ENCODE data around the gene ASB3. TPM values are rescaled to one million over a fixed set of nuclear protein-coding genes. Genes with fewer than 3 reads are reported as not detected.

The ASB3 gene
- total RNA-seq, 4 donors from 2014 or later = 11.0 to 21.1 (median 17.6) TPM

DNA sequence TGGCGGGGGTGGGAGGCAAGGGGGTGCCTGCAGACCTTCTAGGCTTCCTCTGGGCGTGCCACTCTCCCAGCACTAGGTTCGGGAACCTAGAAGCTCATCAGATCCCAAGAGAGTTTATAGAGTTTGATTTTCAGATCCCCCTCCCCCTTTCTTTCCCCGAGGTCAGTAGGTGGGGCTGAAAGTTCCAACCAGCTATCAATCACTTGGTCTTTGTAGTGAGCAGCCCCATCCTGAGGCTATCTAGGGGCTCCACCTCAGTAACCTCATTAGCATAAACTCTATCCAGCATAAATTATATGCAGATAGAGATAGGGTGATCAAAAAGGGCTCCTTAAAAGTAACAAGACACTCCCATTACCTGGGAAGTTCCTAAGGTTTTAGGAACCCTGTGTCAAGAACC lies 32.9 kb upstream of the ASB3 start:
- 71 to 74% methylated on average over 4 of the region's 4 CpGs for WGBS, 2 donors
- no peak overlapping the region for H3K4me3 ChIP-seq (ENCODE audit: low read depth, poor library complexity, severe bottlenecking)
- intact Hi-C loops (cut with DNase I; ENCODE audit: low total_unique reads) = no loop called here
- DNase-seq (ENCODE audit: low spot score in 2 of 2) = no peak
- TF ChIP-seq, protein P1, sequence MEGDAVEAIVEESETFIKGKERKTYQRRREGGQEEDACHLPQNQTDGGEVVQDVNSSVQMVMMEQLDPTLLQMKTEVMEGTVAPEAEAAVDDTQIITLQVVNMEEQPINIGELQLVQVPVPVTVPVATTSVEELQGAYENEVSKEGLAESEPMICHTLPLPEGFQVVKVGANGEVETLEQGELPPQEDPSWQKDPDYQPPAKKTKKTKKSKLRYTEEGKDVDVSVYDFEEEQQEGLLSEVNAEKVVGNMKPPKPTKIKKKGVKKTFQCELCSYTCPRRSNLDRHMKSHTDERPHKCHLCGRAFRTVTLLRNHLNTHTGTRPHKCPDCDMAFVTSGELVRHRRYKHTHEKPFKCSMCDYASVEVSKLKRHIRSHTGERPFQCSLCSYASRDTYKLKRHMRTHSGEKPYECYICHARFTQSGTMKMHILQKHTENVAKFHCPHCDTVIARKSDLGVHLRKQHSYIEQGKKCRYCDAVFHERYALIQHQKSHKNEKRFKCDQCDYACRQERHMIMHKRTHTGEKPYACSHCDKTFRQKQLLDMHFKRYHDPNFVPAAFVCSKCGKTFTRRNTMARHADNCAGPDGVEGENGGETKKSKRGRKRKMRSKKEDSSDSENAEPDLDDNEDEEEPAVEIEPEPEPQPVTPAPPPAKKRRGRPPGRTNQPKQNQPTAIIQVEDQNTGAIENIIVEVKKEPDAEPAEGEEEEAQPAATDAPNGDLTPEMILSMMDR (IDR thresholded peaks at IDR 0.05) = no peak
- TF ChIP-seq POLR2A (IDR thresholded peaks at IDR 0.05) = no peak

DNA sequence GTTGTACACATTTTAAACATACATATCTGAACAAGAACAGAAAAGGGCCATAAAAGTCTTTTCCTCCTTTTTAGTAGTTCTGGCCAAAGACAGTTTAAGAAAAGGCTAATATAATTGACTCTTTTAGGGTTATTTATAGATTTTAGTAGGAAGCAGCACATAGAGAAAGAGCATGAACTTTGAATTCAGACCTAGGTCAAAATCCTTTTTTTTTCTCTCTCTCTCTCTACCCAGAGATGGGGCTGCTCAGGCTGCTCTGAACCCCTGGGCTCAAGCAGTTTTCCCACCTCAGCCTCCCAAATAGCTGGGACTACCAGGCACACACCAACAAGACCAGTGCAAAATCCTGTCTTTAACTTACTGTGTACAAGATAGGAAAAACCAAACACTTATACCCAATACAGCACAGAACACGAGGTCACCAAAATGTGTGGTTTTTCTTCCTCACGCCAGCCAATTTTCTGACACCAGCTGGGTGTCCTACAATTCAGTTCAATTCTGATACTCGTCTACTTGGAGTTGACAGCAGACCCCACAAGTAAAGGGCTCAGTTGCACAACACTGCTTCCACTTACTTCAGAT lies 32.2 kb upstream of the ASB3 start:
- DNase-seq (ENCODE audit: low spot score in 2 of 2) = no peak
- intact Hi-C loops (cut with DNase I; ENCODE audit: low total_unique reads) = no loop called here
- WGBS, 2 donors = 76 to 85% methylated on average over 3 of the region's 3 CpGs
- TF ChIP-seq POLR2A (IDR thresholded peaks at IDR 0.05) = no peak
- TF ChIP-seq, protein P1 (IDR thresholded peaks at IDR 0.05) = no peak
- no peak overlapping the region for H3K4me3 ChIP-seq (ENCODE audit: low read depth, poor library complexity, severe bottlenecking)

DNA sequence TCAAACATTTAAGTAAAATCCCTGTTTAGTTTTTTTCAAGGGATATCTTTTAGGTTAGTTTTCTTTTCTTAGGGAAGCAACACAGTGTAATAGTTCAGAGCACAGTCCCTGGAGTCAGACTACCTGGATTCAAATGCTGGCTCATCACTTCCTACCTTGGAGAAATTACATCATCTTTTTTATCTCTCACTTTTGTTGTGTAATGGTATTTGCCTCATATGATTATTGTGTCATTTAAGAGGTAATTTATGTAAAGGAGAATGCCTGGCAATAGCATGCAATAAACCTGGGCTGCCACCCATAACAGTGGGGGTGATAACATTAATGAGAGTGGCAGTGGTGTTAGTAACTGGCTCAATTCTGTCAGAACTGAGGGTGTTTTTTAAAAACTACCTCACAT lies 26.4 kb upstream of the ASB3 start:
- DNase-seq (ENCODE audit: low spot score in 2 of 2) = no peak
- TF ChIP-seq, protein P1 (IDR thresholded peaks at IDR 0.05) = no peak
- TF ChIP-seq POLR2A (IDR thresholded peaks at IDR 0.05) = no peak
- H3K4me3 ChIP-seq (ENCODE audit: low read depth, poor library complexity, severe bottlenecking) = no peak overlapping the region
- intact Hi-C loops (cut with DNase I; ENCODE audit: low total_unique reads) = no loop called here

DNA sequence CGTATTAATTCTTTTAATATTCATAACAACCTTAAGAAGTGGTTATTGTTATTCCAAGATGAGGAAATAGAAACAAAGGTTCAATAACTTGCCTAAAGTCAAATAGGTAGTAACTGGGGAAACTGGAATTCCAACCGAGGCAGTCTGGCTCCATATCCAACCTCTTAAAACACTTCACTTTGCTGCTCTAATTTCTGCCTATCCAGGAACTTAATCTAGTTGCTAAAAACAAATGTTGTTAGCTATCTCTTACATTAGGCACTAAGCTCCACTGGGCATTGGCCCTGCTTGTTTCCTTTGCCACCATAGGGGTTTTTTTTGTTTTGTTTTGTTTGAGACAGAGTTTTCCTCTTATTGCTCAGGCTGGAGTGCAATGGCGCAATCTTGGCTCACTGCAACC lies 24.8 kb upstream of the ASB3 start:
- no peak for DNase-seq (ENCODE audit: low spot score in 2 of 2)
- intact Hi-C loops (cut with DNase I; ENCODE audit: low total_unique reads) = no loop called here
- WGBS, 2 donors = 84 to 94% methylated on average over 3 of the region's 3 CpGs
- no peak overlapping the region for H3K4me3 ChIP-seq (ENCODE audit: low read depth, poor library complexity, severe bottlenecking)
- TF ChIP-seq, protein P1 (IDR thresholded peaks at IDR 0.05) = no peak
- TF ChIP-seq POLR2A (IDR thresholded peaks at IDR 0.05) = no peak

DNA sequence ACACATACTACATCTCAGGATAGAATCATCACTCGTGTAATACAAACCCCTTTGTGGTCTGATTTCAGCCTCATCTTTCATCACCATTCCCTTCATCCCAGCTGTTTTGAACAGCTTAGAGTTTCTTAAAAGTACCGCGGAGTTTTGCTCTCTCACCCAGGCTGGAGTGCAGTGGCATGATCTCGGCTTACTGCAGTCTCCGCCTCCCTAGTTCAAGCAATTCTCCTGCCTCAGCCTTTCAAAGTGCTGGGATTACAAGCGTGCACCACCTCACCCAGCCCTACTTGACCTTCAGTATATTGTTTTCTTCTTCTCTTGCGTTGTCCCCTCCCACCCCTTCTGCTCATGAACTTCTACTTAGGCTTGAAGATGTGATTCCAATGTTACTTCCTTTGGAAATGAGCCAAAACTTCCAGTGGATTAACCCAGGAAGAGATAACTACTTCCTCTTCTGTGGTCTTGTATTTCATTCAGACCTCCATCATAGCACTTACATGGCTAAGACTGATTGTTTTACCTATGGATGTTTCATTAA lies 15.9 kb upstream of the ASB3 start:
- no peak for DNase-seq (ENCODE audit: low spot score in 2 of 2)
- intact Hi-C loops (cut with DNase I; ENCODE audit: low total_unique reads) = loop anchor here (10.0 kb wide), 1 partner anchor 92 kb away; no protein-coding TSS in a partner anchor
- WGBS, 2 donors = 84 to 86% methylated on average over 7 of the region's 7 CpGs
- H3K4me3 ChIP-seq (ENCODE audit: low read depth, poor library complexity, severe bottlenecking) = no peak overlapping the region
- no peak for TF ChIP-seq POLR2A (IDR thresholded peaks at IDR 0.05)
- TF ChIP-seq, protein P1 (IDR thresholded peaks at IDR 0.05) = no peak

DNA sequence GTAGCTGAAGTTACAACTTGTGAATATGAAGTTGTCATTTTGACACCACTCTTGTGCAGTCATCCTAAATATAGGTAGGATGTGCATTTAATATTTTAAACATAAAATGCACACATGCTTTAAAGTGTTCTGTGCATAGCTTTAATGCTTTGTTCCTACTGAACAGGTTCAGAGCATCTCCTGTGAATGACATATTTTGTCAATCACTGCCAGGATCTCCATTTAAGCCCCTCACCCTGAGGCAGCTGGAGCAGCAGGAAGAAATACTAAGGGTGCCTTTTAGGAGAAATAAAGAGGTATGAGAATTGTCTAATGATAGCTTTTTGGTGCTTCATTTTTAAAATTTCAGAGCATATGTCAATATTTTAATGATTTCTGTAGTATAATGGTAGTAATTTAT lies 14.8 kb upstream of the ASB3 start:
- H3K4me3 ChIP-seq (ENCODE audit: low read depth, poor library complexity, severe bottlenecking) = no peak overlapping the region
- no peak for TF ChIP-seq POLR2A (IDR thresholded peaks at IDR 0.05)
- TF ChIP-seq, protein P1 (IDR thresholded peaks at IDR 0.05) = no peak
- no peak for DNase-seq (ENCODE audit: low spot score in 2 of 2)
- intact Hi-C loops (cut with DNase I; ENCODE audit: low total_unique reads) = loop anchor here (10.0 kb wide), 1 partner anchor 93 kb away; no protein-coding TSS in a partner anchor

All from lower leg skin (tissue), 4 donors.